ENCODE measurements around the gene NUP93. TPM values are rescaled to one million over a fixed set of nuclear protein-coding genes. Genes with fewer than 3 reads are reported as not detected.

NUP93 gene
- total RNA-seq, 1 experiment from 2014 or later, result 165 TPM

DNA sequence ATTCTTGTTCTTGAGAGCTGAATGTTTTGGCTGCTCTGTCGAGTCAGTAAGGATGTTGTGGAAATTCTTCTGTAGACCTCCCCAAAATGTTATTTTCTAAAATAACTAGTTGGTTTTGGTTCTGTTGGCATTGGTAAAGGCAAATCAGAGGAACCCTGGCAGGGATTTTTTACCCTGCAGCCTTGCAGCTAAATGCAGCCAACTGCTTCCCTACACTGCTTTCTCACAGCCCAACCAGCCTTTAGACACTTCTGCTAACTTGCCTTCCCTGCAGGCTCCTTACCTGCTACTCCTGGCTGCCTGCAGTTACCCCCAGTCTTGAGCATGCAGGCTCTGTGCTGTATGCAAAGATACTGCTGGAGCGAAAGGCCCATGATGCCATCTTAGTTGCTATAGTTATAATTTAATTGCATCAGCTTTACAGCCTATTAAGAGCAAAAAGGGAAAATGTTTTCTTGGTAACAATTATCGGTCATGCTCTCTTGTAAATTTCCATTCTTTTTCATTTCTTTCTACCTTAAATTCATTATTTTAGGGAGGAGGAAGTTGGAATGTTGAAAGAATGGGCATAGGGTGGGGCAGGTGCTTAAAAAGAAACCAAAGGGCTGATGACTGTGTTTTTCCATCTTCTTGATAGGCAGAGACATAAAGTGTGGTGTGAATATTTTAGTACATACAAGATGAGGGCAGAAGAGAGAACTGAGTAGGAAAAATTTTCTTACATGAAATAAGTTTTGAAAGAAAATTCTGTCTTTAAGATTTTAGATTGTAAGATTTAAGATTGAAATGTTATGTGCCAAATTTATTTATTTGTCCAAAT lies 20.0 kb downstream of the NUP93 start:
- peaks cover 45 to 51% (median 47%) of the 10 kb centered on the region in 3 experiments for H3K36me3 Mint-ChIP-seq (ENCODE audit: insufficient read depth in 1 of 3, low read depth in 3 of 3)
- no peak overlapping the region for H4K91ac ChIP-seq (ENCODE audit: insufficient read length, low read depth, low read length)
- H3K18ac ChIP-seq (ENCODE audit: insufficient read length, low read depth, low read length), result no peak overlapping the region
- no peak overlapping the region for H3K4me3 Mint-ChIP-seq
- no peaks in the 10 kb centered on the region for H3K79me1 ChIP-seq (ENCODE audit: insufficient read depth, low read depth, low read length, poor library complexity, severe bottlenecking)
- 0 out of 7 replicates have a peak overlapping the region, but pooled peaks of 1 of the 3 experiments have one; percentile 9 for H3K27ac Mint-ChIP-seq
- no peak overlapping the region for H3K56ac ChIP-seq (ENCODE audit: insufficient read length, low read depth, low read length)
- H3K27me3 Mint-ChIP-seq (ENCODE audit: low read depth), result no peaks in the 10 kb centered on the region
- no peak overlapping the region for H3T11ph ChIP-seq (ENCODE audit: low read length)
- no peaks in the 10 kb centered on the region for H3K23me2 ChIP-seq (ENCODE audit: insufficient read length, low read depth, low read length, poor library complexity, severe bottlenecking)
- H4K20me1 ChIP-seq (ENCODE audit: control insufficient read depth, insufficient read depth, insufficient read length), result no peaks in the 10 kb centered on the region
- peaks cover 22 to 23% of the 10 kb centered on the region in 2 experiments for H3K4me1 Mint-ChIP-seq
- H3K79me2 ChIP-seq (ENCODE audit: insufficient read depth, low read length), result peaks cover 5% of the 10 kb centered on the region; the same call in 1 of the 2 replicates
- no peak overlapping the region for H2AFZ ChIP-seq (ENCODE audit: low read length)
- H2AK5ac ChIP-seq (ENCODE audit: insufficient read length, low read length), result no peak overlapping the region
- no peak overlapping the region for H3K4ac ChIP-seq (ENCODE audit: low read depth, low read length)
- no peak overlapping the region for H3K23ac ChIP-seq (ENCODE audit: insufficient read length, low read depth, low read length)
- no peak overlapping the region for H3K9ac ChIP-seq (ENCODE audit: extremely low read depth, insufficient read length, low read length)
- H2BK12ac ChIP-seq (ENCODE audit: insufficient read length, low read depth, low read length), result no peak overlapping the region
- no peak overlapping the region for H2BK5ac ChIP-seq (ENCODE audit: insufficient read length, low read length)
- no peak overlapping the region for H4K5ac ChIP-seq (ENCODE audit: insufficient read length, low read depth, low read length)
- H3K27me3 ChIP-seq (ENCODE audit: insufficient read depth, low read length), result no peaks in the 10 kb centered on the region
- no peak overlapping the region for H3K4me2 ChIP-seq (ENCODE audit: insufficient read depth, insufficient read length, low read length)
- TF ChIP-seq CTCF (conservative IDR thresholded peaks at IDR 0.05), result no peak
- no peak overlapping the region for H3K14ac ChIP-seq (ENCODE audit: insufficient read depth, low read length)
- no CpG with 5 or more reads among the region's 3 CpGs for WGBS (ENCODE audit: extremely low coverage, insufficient read length, low lambda C conversion rate)
- no peak for DNase-seq
- peaks cover 9% of the 10 kb centered on the region for H3K9me3 ChIP-seq (ENCODE audit: control insufficient read depth, low read depth, low read length)
- no peak overlapping the region for H2BK120ac ChIP-seq (ENCODE audit: low read depth, low read length, poor library complexity, severe bottlenecking)
- H4K8ac ChIP-seq (replicated peaks; ENCODE audit: insufficient read length, low read depth, low read length), result no peak overlapping the region
- no peak overlapping the region for H2BK20ac ChIP-seq (ENCODE audit: low read depth, low read length, poor library complexity, severe bottlenecking)
- peaks cover 6% of the 10 kb centered on the region; the same call in 1 of the 2 replicates for H3K4me1 ChIP-seq (ENCODE audit: insufficient read depth, low read length)
- H2BK15ac ChIP-seq (ENCODE audit: low read depth, low read length), result no peak overlapping the region
- H3K27ac ChIP-seq (ENCODE audit: insufficient read length, low read depth, low read length), result no peak overlapping the region
- H3K9me3 Mint-ChIP-seq, result peaks cover 18 to 19% of the 10 kb centered on the region in 2 experiments

All from H9 (cell line).